GM12891 (cell line): ENCODE results near the gene ARHGAP6.

Experiments
- PAX5 ChIP-seq: IDR thresholded peaks from 2 replicates; pipeline ENCODE4 v1.6.1; 2011; ENCODE audit warnings: low read length, moderate library complexity, mild to moderate bottlenecking; ENCODE audit not compliant: insufficient read depth, severe bottlenecking
- POLR2A ChIP-seq: IDR thresholded peaks from 2 replicates; pipeline ENCODE4 v1.6.1; 2011; ENCODE audit warnings: low read depth, low read length, control low read depth
- POLR2AphosphoS5 ChIP-seq: IDR thresholded peaks from 2 replicates; pipeline ENCODE4 v1.6.1; 2011; ENCODE audit warnings: low read depth, low read length, control low read depth
- POU2F2 ChIP-seq: IDR thresholded peaks from 2 replicates; pipeline ENCODE4 v1.6.1; 2011; ENCODE audit warnings: low read depth, mild to moderate bottlenecking, control low read depth, low read length, moderate library complexity
- SPI1 ChIP-seq: IDR thresholded peaks from 2 replicates; pipeline ENCODE4 v1.6.1; 2011; ENCODE audit warnings: low read depth, low read length, control low read depth
- TAF1 ChIP-seq: IDR thresholded peaks from 2 replicates; pipeline ENCODE4 v1.6.1; 2011; ENCODE audit warnings: low read depth, low read length, control low read depth

- TF ChIP-seq POLR2AphosphoS5 (no peak), POLR2A (no peak), PAX5 (no peak), TAF1 (no peak), SPI1 (no peak), POU2F2 (no peak)
Measured at GRCh38 chrX:11097933-11098332, 567.8 kb downstream of the ARHGAP6 start.
